Measurements from ENCODE around the gene SPARC. TPM values are rescaled to one million over a fixed set of nuclear protein-coding genes. Genes with fewer than 3 reads are reported as not detected.

Gene SPARC
- total RNA-seq, 1 experiment from 2014 or later, result 339 TPM

GRCh38 chr5:151664694-151665585, 21.8 kb downstream of the SPARC start:
- H3K9me3 ChIP-seq (ENCODE audit: low read depth, low read length, poor library complexity, severe bottlenecking), result no peaks in the 10 kb centered on the region
- intact Hi-C loops (cut with micrococcal nuclease; ENCODE audit: unreplicated experiment), result no loop called here
- ChIA-PET POLR2A (ENCODE audit: low non-redundant PET) (no interaction called here), CTCF (no interaction called here)
- BruUV-seq (replicated peaks), result no TSS peak
- no peak for DNase-seq (ENCODE audit: low spot score)
- no peak overlapping the region for H3K4me3 ChIP-seq (ENCODE audit: low read depth, low read length, poor library complexity, severe bottlenecking)
- no peak for TF ChIP-seq EZH2 (IDR thresholded peaks at IDR 0.05; ENCODE audit: borderline replicate concordance, low read depth, low read length, poor library complexity, severe bottlenecking)
- no peak for TF ChIP-seq CTCF (conservative IDR thresholded peaks at IDR 0.05; ENCODE audit: low read depth, low read length)
- no peak overlapping the region for H3K27ac ChIP-seq (ENCODE audit: low read depth, low read length, poor library complexity, severe bottlenecking)
- H3K27me3 ChIP-seq (replicated peaks; ENCODE audit: insufficient read depth, low read depth, low read length, poor library complexity), result no peaks in the 10 kb centered on the region
- H3K4me1 ChIP-seq (ENCODE audit: insufficient read depth, low read length, poor library complexity, severe bottlenecking), result no peaks in the 10 kb centered on the region
- peaks cover 56% of the 10 kb centered on the region for H3K36me3 ChIP-seq (ENCODE audit: insufficient read depth, low read length, poor library complexity, severe bottlenecking)

GRCh38 chr5:151663617-151664293, 23.0 kb downstream of the SPARC start:
- intact Hi-C loops (cut with micrococcal nuclease; ENCODE audit: unreplicated experiment), result no loop called here
- peaks cover 46% of the 10 kb centered on the region for H3K36me3 ChIP-seq (ENCODE audit: insufficient read depth, low read length, poor library complexity, severe bottlenecking)
- no peaks in the 10 kb centered on the region for H3K27me3 ChIP-seq (replicated peaks; ENCODE audit: insufficient read depth, low read depth, low read length, poor library complexity)
- H3K4me3 ChIP-seq (ENCODE audit: low read depth, low read length, poor library complexity, severe bottlenecking), result no peak overlapping the region
- CTCF ChIA-PET, result no interaction called here
- BruUV-seq (replicated peaks), result no TSS peak
- no peak overlapping the region for H3K27ac ChIP-seq (ENCODE audit: low read depth, low read length, poor library complexity, severe bottlenecking)
- TF ChIP-seq EZH2 (IDR thresholded peaks at IDR 0.05; ENCODE audit: borderline replicate concordance, low read depth, low read length, poor library complexity, severe bottlenecking) (no peak), CTCF (conservative IDR thresholded peaks at IDR 0.05; ENCODE audit: low read depth, low read length) (no peak)
- no peaks in the 10 kb centered on the region for H3K9me3 ChIP-seq (ENCODE audit: low read depth, low read length, poor library complexity, severe bottlenecking)
- H3K4me1 ChIP-seq (ENCODE audit: insufficient read depth, low read length, poor library complexity, severe bottlenecking), result no peaks in the 10 kb centered on the region
- POLR2A ChIA-PET (ENCODE audit: low non-redundant PET), result no interaction called here
- no peak for DNase-seq (ENCODE audit: low spot score)

- Histone ChIP-seq H3K4me1 (ENCODE audit: insufficient read depth, low read length, poor library complexity, severe bottlenecking) (no peaks in the 10 kb centered on the region), H3K27ac (ENCODE audit: low read depth, low read length, poor library complexity, severe bottlenecking) (no peak overlapping the region), H3K36me3 (ENCODE audit: insufficient read depth, low read length, poor library complexity, severe bottlenecking) (peaks cover 40% of the 10 kb centered on the region), H3K9me3 (ENCODE audit: low read depth, low read length, poor library complexity, severe bottlenecking) (no peaks in the 10 kb centered on the region), H3K27me3 (replicated peaks; ENCODE audit: insufficient read depth, low read depth, low read length, poor library complexity) (peaks cover 2% of the 10 kb centered on the region), H3K4me3 (ENCODE audit: low read depth, low read length, poor library complexity, severe bottlenecking) (no peak overlapping the region)
- ChIA-PET POLR2A (ENCODE audit: low non-redundant PET) (no interaction called here), CTCF (no interaction called here)
- TSS peak; percentile 90 for BruUV-seq (replicated peaks)
- no peak for DNase-seq (ENCODE audit: low spot score)
- intact Hi-C loops (cut with micrococcal nuclease; ENCODE audit: unreplicated experiment), result no loop called here
- TF ChIP-seq EZH2 (IDR thresholded peaks at IDR 0.05; ENCODE audit: borderline replicate concordance, low read depth, low read length, poor library complexity, severe bottlenecking) (no peak), CTCF (conservative IDR thresholded peaks at IDR 0.05; ENCODE audit: low read depth, low read length) (no peak)
Measured at GRCh38 chr5:151662805-151663204, 23.9 kb downstream of the SPARC start.

All from A673 (cell line).